ENCODE measurements around the gene PLCD3. TPM values are rescaled to one million over a fixed set of nuclear protein-coding genes. Genes with fewer than 3 reads are reported as not detected.

Gene PLCD3
- total and polyA plus RNA-seq, 2 of the 13 experiments (the other 11 are each of a cell fraction or from before 2014, with no cell fraction given): 11.3 to 39.1 TPM

DNA sequence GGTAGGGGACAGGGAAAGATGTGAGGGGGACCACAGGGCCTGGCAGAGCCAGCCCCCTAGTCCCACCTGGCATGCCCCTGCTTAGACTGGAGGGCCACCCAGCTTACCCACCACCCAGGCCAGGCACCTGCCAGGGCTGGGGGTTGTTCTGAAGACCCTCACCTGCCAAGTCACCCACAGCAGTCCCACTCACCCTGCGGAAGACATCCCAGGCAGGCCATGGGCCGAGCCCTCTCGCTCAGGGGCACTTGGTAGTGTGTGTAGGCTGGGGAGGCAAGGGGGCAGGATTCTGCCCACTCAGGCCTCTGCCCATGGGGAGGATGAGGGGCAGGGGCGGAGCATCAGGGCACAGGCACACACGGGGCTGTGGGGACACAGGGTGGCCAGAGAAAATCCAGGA, 4.0 kb downstream of the PLCD3 start (continued):
- TF ChIP-seq CEBPZ (IDR thresholded peaks at IDR 0.05; ENCODE audit: low read length) (no peak), ZNF451 (CRISPR knock-in tag; IDR thresholded peaks at IDR 0.05) (0 out of 2 replicates have a peak, but pooled peaks have one; percentile 44), RNF219 (CRISPR knock-in tag; IDR thresholded peaks at IDR 0.05) (no peak), HNF1B (CRISPR knock-in tag; IDR thresholded peaks at IDR 0.05) (peak; percentile 30; the same call in 1 of the 2 replicates), PHF21A (CRISPR knock-in tag; IDR thresholded peaks at IDR 0.05) (peak; percentile 22), EED (CRISPR knock-in tag; IDR thresholded peaks at IDR 0.05) (no peak), POGZ (CRISPR knock-in tag; IDR thresholded peaks at IDR 0.05) (no peak), ZBTB38 (CRISPR knock-in tag; IDR thresholded peaks at IDR 0.05) (0 out of 2 replicates have a peak, but pooled peaks have one; percentile 33), ZNF615 (CRISPR knock-in tag; IDR thresholded peaks at IDR 0.05; ENCODE audit: borderline replicate concordance) (no peak), ARHGAP35 (CRISPR knock-in tag; IDR thresholded peaks at IDR 0.05; ENCODE audit: borderline replicate concordance) (no peak), ZNF724P (CRISPR knock-in tag; IDR thresholded peaks at IDR 0.05; ENCODE audit: borderline replicate concordance) (no peak), ZNF567 (CRISPR knock-in tag; IDR thresholded peaks at IDR 0.05; ENCODE audit: borderline replicate concordance) (no peak), ZBTB42 (CRISPR knock-in tag; IDR thresholded peaks at IDR 0.05) (no peak), ZNF460 (CRISPR knock-in tag; IDR thresholded peaks at IDR 0.05; ENCODE audit: borderline replicate concordance) (no peak), ZNF230 (CRISPR knock-in tag; IDR thresholded peaks at IDR 0.05) (no peak), ZUFSP (CRISPR knock-in tag; IDR thresholded peaks at IDR 0.05; ENCODE audit: borderline replicate concordance) (no peak), KLF16 (CRISPR knock-in tag; IDR thresholded peaks at IDR 0.05) (0 out of 4 replicates have a peak, but pooled peaks of 1 of the 2 experiments have one; percentile 2), PCBP1 (IDR thresholded peaks at IDR 0.05; ENCODE audit: borderline replicate concordance, low read depth, low read length) (no peak), IRX3 (CRISPR knock-in tag; IDR thresholded peaks at IDR 0.05; ENCODE audit: borderline replicate concordance, low read depth) (no peak)
- TF ChIP-seq, protein P1, sequence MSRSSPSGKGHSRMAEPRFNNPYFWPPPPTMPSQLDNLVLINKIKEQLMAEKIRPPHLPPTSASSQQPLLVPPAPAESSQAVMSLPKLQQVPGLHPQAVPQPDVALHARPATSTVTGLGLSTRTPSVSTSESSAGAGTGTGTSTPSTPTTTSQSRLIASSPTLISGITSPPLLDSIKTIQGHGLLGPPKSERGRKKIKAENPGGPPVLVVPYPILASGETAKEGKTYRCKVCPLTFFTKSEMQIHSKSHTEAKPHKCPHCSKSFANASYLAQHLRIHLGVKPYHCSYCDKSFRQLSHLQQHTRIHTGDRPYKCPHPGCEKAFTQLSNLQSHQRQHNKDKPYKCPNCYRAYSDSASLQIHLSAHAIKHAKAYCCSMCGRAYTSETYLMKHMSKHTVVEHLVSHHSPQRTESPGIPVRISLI (CRISPR knock-in tag; IDR thresholded peaks at IDR 0.05; ENCODE audit: borderline replicate concordance): no peak
